ENCODE data around the gene RTN4RL1. TPM values are rescaled to one million over a fixed set of nuclear protein-coding genes. Genes with fewer than 3 reads are reported as not detected.
A peak's percentile ranks its signal among the peaks of the same experiment; 100 is the strongest.

The RTN4RL1 gene
- total and polyA plus RNA-seq, 2 of the 13 experiments (the other 11 are each of a cell fraction or from before 2014, with no cell fraction given), result 0.01 TPM; not detected in 1

DNA sequence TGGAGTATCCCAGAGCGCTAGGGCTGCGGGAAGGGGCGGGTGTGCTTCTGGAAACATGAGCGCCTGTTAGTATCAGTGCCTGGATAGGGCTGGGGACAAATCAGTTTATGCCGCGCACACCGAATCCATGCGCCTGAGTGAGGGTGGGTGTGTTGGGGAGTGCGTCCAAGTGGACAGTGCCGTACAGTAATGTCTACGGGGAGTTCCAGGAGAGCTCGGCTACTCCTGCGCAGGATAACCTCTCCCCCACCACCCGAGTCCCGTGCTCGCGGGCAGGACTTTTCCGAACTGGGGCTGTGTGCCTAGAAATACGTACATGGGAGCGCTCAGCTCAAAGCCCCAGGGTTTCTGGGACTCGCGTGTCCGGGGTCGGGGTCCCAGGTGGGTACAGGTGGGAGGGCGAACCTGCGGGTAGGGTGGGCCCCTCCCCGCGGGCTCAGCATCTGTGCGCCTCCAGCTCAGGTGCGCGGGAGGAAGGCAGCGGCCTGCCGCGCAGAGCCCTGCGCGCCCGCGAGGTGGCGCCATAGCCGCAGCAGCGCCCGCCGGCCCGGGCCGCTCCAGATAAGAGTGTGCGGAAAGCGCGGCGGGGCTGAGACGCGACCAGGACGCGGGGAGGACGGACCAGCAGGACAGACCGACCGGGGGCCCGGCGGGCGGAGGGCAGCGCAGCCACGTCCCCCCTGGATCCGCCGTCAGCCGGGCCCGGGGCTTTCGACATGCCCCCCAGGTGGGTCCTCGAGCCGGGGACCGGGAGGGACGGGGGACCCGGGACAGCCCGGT, 29.6 kb upstream of the RTN4RL1 start, which contains the start of gene HIC1 (continued):
- TF ChIP-seq, protein P1, sequence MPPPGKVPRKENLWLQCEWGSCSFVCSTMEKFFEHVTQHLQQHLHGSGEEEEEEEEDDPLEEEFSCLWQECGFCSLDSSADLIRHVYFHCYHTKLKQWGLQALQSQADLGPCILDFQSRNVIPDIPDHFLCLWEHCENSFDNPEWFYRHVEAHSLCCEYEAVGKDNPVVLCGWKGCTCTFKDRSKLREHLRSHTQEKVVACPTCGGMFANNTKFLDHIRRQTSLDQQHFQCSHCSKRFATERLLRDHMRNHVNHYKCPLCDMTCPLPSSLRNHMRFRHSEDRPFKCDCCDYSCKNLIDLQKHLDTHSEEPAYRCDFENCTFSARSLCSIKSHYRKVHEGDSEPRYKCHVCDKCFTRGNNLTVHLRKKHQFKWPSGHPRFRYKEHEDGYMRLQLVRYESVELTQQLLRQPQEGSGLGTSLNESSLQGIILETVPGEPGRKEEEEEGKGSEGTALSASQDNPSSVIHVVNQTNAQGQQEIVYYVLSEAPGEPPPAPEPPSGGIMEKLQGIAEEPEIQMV (CRISPR knock-in tag; IDR thresholded peaks at IDR 0.05; ENCODE audit: low read depth), result 0 out of 2 replicates have a peak, but pooled peaks have one; percentile 19
- TF ChIP-seq, protein P2, sequence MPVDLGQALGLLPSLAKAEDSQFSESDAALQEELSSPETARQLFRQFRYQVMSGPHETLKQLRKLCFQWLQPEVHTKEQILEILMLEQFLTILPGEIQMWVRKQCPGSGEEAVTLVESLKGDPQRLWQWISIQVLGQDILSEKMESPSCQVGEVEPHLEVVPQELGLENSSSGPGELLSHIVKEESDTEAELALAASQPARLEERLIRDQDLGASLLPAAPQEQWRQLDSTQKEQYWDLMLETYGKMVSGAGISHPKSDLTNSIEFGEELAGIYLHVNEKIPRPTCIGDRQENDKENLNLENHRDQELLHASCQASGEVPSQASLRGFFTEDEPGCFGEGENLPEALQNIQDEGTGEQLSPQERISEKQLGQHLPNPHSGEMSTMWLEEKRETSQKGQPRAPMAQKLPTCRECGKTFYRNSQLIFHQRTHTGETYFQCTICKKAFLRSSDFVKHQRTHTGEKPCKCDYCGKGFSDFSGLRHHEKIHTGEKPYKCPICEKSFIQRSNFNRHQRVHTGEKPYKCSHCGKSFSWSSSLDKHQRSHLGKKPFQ (CRISPR knock-in tag; IDR thresholded peaks at IDR 0.05; ENCODE audit: insufficient replicate concordance), result no peak
- no peak for TF ChIP-seq ZNF10 (CRISPR knock-in tag; IDR thresholded peaks at IDR 0.05; ENCODE audit: borderline replicate concordance, low read depth)
- no peak for TF ChIP-seq ZNF549 (CRISPR knock-in tag; IDR thresholded peaks at IDR 0.05)
- TF ChIP-seq CHD2 (IDR thresholded peaks at IDR 0.05; ENCODE audit: low read depth, low read length), result no peak
- TF ChIP-seq EED (CRISPR knock-in tag; IDR thresholded peaks at IDR 0.05), result no peak
- TF ChIP-seq ELF3 (CRISPR knock-in tag; IDR thresholded peaks at IDR 0.05), result no peak
- no peak for TF ChIP-seq ZNF432 (CRISPR knock-in tag; IDR thresholded peaks at IDR 0.05; ENCODE audit: borderline replicate concordance)
- TF ChIP-seq ZNF552 (CRISPR knock-in tag; IDR thresholded peaks at IDR 0.05; ENCODE audit: borderline replicate concordance), result no peak
- no peak for TF ChIP-seq TRIM24 (CRISPR knock-in tag; IDR thresholded peaks at IDR 0.05)
- TF ChIP-seq, protein P3, sequence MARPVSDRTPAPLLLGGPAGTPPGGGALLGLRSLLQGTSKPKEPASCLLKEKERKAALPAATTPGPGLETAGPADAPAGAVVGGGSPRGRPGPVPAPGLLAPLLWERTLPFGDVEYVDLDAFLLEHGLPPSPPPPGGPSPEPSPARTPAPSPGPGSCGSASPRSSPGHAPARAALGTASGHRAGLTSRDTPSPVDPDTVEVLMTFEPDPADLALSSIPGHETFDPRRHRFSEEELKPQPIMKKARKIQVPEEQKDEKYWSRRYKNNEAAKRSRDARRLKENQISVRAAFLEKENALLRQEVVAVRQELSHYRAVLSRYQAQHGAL (CRISPR knock-in tag; IDR thresholded peaks at IDR 0.05; ENCODE audit: not compliant biosample characterization), result no peak
- TF ChIP-seq ZNF709 (CRISPR knock-in tag; IDR thresholded peaks at IDR 0.05), result peak; percentile 35; the same call in 1 of the 2 replicates
- TF ChIP-seq, protein P4, sequence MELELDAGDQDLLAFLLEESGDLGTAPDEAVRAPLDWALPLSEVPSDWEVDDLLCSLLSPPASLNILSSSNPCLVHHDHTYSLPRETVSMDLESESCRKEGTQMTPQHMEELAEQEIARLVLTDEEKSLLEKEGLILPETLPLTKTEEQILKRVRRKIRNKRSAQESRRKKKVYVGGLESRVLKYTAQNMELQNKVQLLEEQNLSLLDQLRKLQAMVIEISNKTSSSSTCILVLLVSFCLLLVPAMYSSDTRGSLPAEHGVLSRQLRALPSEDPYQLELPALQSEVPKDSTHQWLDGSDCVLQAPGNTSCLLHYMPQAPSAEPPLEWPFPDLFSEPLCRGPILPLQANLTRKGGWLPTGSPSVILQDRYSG (CRISPR knock-in tag; IDR thresholded peaks at IDR 0.05), result no peak
- no peak for TF ChIP-seq ZNF333 (CRISPR knock-in tag; IDR thresholded peaks at IDR 0.05; ENCODE audit: borderline replicate concordance)
- TF ChIP-seq ZNF570 (CRISPR knock-in tag; IDR thresholded peaks at IDR 0.05; ENCODE audit: borderline replicate concordance), result no peak
- TF ChIP-seq, protein P5, sequence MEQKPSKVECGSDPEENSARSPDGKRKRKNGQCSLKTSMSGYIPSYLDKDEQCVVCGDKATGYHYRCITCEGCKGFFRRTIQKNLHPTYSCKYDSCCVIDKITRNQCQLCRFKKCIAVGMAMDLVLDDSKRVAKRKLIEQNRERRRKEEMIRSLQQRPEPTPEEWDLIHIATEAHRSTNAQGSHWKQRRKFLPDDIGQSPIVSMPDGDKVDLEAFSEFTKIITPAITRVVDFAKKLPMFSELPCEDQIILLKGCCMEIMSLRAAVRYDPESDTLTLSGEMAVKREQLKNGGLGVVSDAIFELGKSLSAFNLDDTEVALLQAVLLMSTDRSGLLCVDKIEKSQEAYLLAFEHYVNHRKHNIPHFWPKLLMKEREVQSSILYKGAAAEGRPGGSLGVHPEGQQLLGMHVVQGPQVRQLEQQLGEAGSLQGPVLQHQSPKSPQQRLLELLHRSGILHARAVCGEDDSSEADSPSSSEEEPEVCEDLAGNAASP (CRISPR knock-in tag; IDR thresholded peaks at IDR 0.05; ENCODE audit: borderline replicate concordance), result 0 out of 2 replicates have a peak, but pooled peaks have one; percentile 15
- TF ChIP-seq, protein P6, sequence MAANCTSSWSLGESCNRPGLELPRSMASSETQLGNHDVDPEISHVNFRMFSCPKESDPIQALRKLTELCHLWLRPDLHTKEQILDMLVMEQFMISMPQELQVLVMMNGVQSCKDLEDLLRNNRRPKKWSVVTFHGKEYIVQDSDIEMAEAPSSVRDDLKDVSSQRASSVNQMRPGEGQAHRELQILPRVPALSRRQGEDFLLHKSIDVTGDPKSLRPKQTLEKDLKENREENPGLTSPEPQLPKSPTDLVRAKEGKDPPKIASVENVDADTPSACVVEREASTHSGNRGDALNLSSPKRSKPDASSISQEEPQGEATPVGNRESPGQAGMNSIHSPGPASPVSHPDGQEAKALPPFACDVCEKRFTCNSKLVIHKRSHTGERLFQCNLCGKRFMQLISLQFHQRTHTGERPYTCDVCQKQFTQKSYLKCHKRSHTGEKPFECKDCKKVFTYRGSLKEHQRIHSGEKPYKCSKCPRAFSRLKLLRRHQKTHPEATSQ (CRISPR knock-in tag; IDR thresholded peaks at IDR 0.05; ENCODE audit: borderline replicate concordance), result 0 out of 2 replicates have a peak, but pooled peaks have one; percentile 30
- TF ChIP-seq HCFC1 (IDR thresholded peaks at IDR 0.05; ENCODE audit: low read depth, low read length), result no peak

Measured in HepG2 (cell line).